Measurements from ENCODE around the gene SORCS2.

SORCS2 gene

GRCh38 chr4:7779432-7779768 is 587.1 kb downstream of the SORCS2 start:
- TF ChIP-seq CTCF (IDR thresholded peaks at IDR 0.05; ENCODE audit: insufficient read depth, low read length, poor library complexity, severe bottlenecking), result no peak
- Histone ChIP-seq H3K27me3 (replicated peaks; ENCODE audit: control insufficient read depth, insufficient read depth, low read length) (no peaks in the 10 kb centered on the region), H3K36me3 (ENCODE audit: control insufficient read depth, insufficient read depth, low read length) (no peaks in the 10 kb centered on the region), H3K4me3 (replicated peaks; ENCODE audit: low read depth, low read length) (no peak overlapping the region)
- DNase-seq (ENCODE audit: extremely low read depth, insufficient read length), result no peak

GRCh38 chr4:7780751-7781348 is 588.5 kb downstream of the SORCS2 start:
- DNase-seq (ENCODE audit: extremely low read depth, insufficient read length), result no peak
- no peak for TF ChIP-seq CTCF (IDR thresholded peaks at IDR 0.05; ENCODE audit: insufficient read depth, low read length, poor library complexity, severe bottlenecking)
- Histone ChIP-seq H3K27me3 (replicated peaks; ENCODE audit: control insufficient read depth, insufficient read depth, low read length) (no peaks in the 10 kb centered on the region), H3K36me3 (ENCODE audit: control insufficient read depth, insufficient read depth, low read length) (no peaks in the 10 kb centered on the region), H3K4me3 (replicated peaks; ENCODE audit: low read depth, low read length) (no peak overlapping the region)

GRCh38 chr4:7781366-7781765 is 589.0 kb downstream of the SORCS2 start:
- no peaks in the 10 kb centered on the region for H3K27me3 ChIP-seq (replicated peaks; ENCODE audit: control insufficient read depth, insufficient read depth, low read length)
- no peak for DNase-seq (ENCODE audit: extremely low read depth, insufficient read length)
- no peak overlapping the region for H3K4me3 ChIP-seq (replicated peaks; ENCODE audit: low read depth, low read length)
- H3K36me3 ChIP-seq (ENCODE audit: control insufficient read depth, insufficient read depth, low read length), result no peaks in the 10 kb centered on the region
- TF ChIP-seq CTCF (IDR thresholded peaks at IDR 0.05; ENCODE audit: insufficient read depth, low read length, poor library complexity, severe bottlenecking), result no peak

GRCh38 chr4:7781993-7782392 is 589.7 kb downstream of the SORCS2 start:
- no peak for DNase-seq (ENCODE audit: extremely low read depth, insufficient read length)
- no peak for TF ChIP-seq CTCF (IDR thresholded peaks at IDR 0.05; ENCODE audit: insufficient read depth, low read length, poor library complexity, severe bottlenecking)
- H3K4me3 ChIP-seq (replicated peaks; ENCODE audit: low read depth, low read length), result no peak overlapping the region
- no peaks in the 10 kb centered on the region for H3K36me3 ChIP-seq (ENCODE audit: control insufficient read depth, insufficient read depth, low read length)
- no peaks in the 10 kb centered on the region for H3K27me3 ChIP-seq (replicated peaks; ENCODE audit: control insufficient read depth, insufficient read depth, low read length)

GRCh38 chr4:7782783-7783182 is 590.4 kb downstream of the SORCS2 start:
- no peak for DNase-seq (ENCODE audit: extremely low read depth, insufficient read length)
- Histone ChIP-seq H3K36me3 (ENCODE audit: control insufficient read depth, insufficient read depth, low read length) (no peaks in the 10 kb centered on the region), H3K4me3 (replicated peaks; ENCODE audit: low read depth, low read length) (no peak overlapping the region), H3K27me3 (replicated peaks; ENCODE audit: control insufficient read depth, insufficient read depth, low read length) (no peaks in the 10 kb centered on the region)
- no peak for TF ChIP-seq CTCF (IDR thresholded peaks at IDR 0.05; ENCODE audit: insufficient read depth, low read length, poor library complexity, severe bottlenecking)

- DNase-seq (ENCODE audit: extremely low read depth, insufficient read length), result no peak
- Histone ChIP-seq H3K4me3 (replicated peaks; ENCODE audit: low read depth, low read length) (no peak overlapping the region), H3K36me3 (ENCODE audit: control insufficient read depth, insufficient read depth, low read length) (no peaks in the 10 kb centered on the region), H3K27me3 (replicated peaks; ENCODE audit: control insufficient read depth, insufficient read depth, low read length) (no peaks in the 10 kb centered on the region)
- TF ChIP-seq CTCF (IDR thresholded peaks at IDR 0.05; ENCODE audit: insufficient read depth, low read length, poor library complexity, severe bottlenecking), result no peak
Observed at GRCh38 chr4:7783541-7783940, 591.2 kb downstream of the SORCS2 start.

Data from GM06990 (cell line).